Heart left ventricle (tissue), 13 donors: ENCODE data around the gene ZCCHC7.

Experiments
- CTCF ChIP-seq, 12 donors: fragments of 200-600 bp; sonication (generic) in 4 of 12; IDR thresholded peaks; one replicate each; pipeline versions ENCODE4 v1.5.0 to v1.8.0; 2018 to 2022; ENCODE audit warnings: antibody characterized with exemption in 12 of 12, mild to moderate bottlenecking in 5 of 12
- POLR2A ChIP-seq, 2 donors: fragments of 450-650 bp; IDR thresholded peaks; one replicate each; pipeline ENCODE4 v1.6.1; 2017; ENCODE audit warnings: antibody characterized with exemption in 2 of 2, mild to moderate bottlenecking in 2 of 2, moderate library complexity in 2 of 2
- donor health status: ischemic (EF 13 %, LVEDD 7.1; RV severe dilation, severe dysfunction).
- donor health status: DM: no; HTN: yes; CAD: no.
- donor health status: DM: no; HTN: no; CAD: no.
- donor health status: ischemic (EF 25% LVEDD 6.9; RV normal size, moderate dysfunction).
- donor health status: ischemic (EF 25% LVEDD 5.7; RV mildly dilated, moderate dysfunction).
- donor health status: ischemic (EF 35%, LVEDD 5.7; RV mildly dilated, moderate dysfunction).
- donor health status: nonischemic (EF 11% LVEDD 7.7; RV severe dilation, severe dysfunction).
- donor health status: DM: yes; HTN: yes; CAD: no.
- donor health status: PGD.
- donor health status: ischemic (EF 29% LVEDD 5.4; RV normal size, mild dysfunction).
- donor health status: nonischemic (EF 23%, LVEDD 6.1; RV moderate dilation, normal function).

DNA sequence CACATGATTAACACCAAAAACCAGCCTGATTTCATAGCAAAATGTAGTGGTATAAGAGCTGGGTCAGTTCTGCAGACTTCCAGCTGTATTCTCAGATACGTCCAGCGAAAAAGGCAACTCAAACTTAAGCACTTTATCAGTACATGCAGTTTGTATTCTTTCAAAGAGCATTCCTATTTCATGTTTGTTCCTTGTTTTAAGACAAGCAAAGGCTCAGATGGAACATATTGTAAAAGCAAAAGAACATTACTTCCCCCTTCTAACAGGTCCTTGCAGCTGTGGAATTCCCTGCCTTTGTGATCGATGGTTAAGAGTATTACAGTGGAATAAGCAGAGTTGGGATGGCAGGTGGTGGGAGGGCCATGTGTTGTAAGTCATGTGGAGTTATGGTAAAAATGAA is 215.8 kb downstream of the ZCCHC7 start:
- TF ChIP-seq CTCF (IDR thresholded peaks at IDR 0.05), result no peak
- no peak for TF ChIP-seq POLR2A (IDR thresholded peaks at IDR 0.05)
